Peyer's patch (tissue), 4 donors: Measurements from ENCODE around the gene ACTL7A.

Experiments used
- POLR2A ChIP-seq, 2 donors: fragments of 450-650 bp; IDR thresholded peaks; one replicate each; pipeline ENCODE4 v1.5.1; 2017; ENCODE audit warnings: antibody characterized with exemption in 2 of 2, mild to moderate bottlenecking in 2 of 2, moderate library complexity in 2 of 2
- TF ChIP-seq, protein P1 (sequence below), 6 experiments: fragments of 450-650 bp in 4 of 6; fragments of 200-600 bp in 2 of 6; sonication (generic) in 1 of 6; IDR thresholded peaks; one replicate each; pipeline ENCODE4 v1.5.1; 2017 to 2019; ENCODE audit warnings: antibody characterized with exemption in 6 of 6, mild to moderate bottlenecking in 3 of 6, moderate library complexity in 1 of 6

- TF ChIP-seq POLR2A (IDR thresholded peaks at IDR 0.05), result no peak
- TF ChIP-seq, protein P1, sequence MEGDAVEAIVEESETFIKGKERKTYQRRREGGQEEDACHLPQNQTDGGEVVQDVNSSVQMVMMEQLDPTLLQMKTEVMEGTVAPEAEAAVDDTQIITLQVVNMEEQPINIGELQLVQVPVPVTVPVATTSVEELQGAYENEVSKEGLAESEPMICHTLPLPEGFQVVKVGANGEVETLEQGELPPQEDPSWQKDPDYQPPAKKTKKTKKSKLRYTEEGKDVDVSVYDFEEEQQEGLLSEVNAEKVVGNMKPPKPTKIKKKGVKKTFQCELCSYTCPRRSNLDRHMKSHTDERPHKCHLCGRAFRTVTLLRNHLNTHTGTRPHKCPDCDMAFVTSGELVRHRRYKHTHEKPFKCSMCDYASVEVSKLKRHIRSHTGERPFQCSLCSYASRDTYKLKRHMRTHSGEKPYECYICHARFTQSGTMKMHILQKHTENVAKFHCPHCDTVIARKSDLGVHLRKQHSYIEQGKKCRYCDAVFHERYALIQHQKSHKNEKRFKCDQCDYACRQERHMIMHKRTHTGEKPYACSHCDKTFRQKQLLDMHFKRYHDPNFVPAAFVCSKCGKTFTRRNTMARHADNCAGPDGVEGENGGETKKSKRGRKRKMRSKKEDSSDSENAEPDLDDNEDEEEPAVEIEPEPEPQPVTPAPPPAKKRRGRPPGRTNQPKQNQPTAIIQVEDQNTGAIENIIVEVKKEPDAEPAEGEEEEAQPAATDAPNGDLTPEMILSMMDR (IDR thresholded peaks at IDR 0.05), result no peak
Measured at GRCh38 chr9:108884701-108885100, 22.6 kb downstream of the ACTL7A start.
